ENCODE results near the gene RFX8. TPM values are rescaled to one million over a fixed set of nuclear protein-coding genes. Genes with fewer than 3 reads are reported as not detected.

Gene RFX8
- total and polyA plus RNA-seq, 9 of the 15 experiments (the other 6 are each of a cell fraction or from before 2014, with no cell fraction given), result not detected

DNA sequence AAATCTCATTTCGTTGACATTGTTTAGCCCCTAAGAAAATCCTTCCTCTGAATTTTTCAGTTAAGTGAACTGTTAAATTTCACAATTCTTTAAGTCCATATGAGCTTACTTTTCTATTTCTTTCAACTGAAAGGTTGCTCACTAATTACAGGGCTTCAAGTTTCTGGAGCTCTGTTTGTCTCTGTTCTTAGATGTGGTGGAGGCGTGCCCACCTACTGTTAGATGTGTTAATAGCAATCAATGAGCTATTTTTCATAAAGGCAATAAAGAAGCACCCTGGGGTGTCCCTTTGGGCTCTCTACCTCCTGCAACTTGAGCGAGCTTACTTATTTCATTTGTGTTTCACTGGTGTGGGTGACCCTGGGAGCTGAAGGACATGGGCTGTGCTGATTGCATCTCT, 112.6 kb downstream of the RFX8 start:
- FAIRE-seq (no peak), ATAC-seq (no peak), DNase-seq (ENCODE audit: extremely low read depth in 1 of 4, low spot score in 3 of 4) (no peak)
- ChIA-PET POLR2A (interaction anchor here (0.6 to 1.3 kb wide), 4 partner anchors 9 to 745 kb away, joined by 3 to 4 read pairs (median 3); no protein-coding TSS in a partner anchor), CTCF (ENCODE audit: low intra/inter-chr PET ratio) (no interaction called here)
- H3K79me2 ChIP-seq (ENCODE audit: control insufficient read depth, insufficient read depth, low read length), result no peaks in the 10 kb centered on the region
- H3K9ac ChIP-seq (ENCODE audit: insufficient read depth in 1 of 2, low read depth in 2 of 2, low read length in 2 of 2), result no peak overlapping the region
- H2AFZ ChIP-seq (ENCODE audit: low read depth, low read length), result no peak overlapping the region
- H3K9me3 ChIP-seq (replicated peaks; ENCODE audit: control insufficient read depth, insufficient read depth, low read depth, low read length), result no peaks in the 10 kb centered on the region
- intact Hi-C loops (cut with micrococcal nuclease) (no loop called here), in situ Hi-C loops (cut with MboI) (no loop called here)
- H3K27ac ChIP-seq (ENCODE audit: extremely low read depth, low read depth, low read length), result no peak overlapping the region
- H3K4me3 ChIP-seq, result no peak overlapping the region
- no peak overlapping the region for H3K4me2 ChIP-seq (ENCODE audit: insufficient read depth, low read length)
- no peaks in the 10 kb centered on the region for H3K36me3 ChIP-seq (ENCODE audit: control insufficient read depth, insufficient read depth, low read length)
- TF ChIP-seq, protein P1, sequence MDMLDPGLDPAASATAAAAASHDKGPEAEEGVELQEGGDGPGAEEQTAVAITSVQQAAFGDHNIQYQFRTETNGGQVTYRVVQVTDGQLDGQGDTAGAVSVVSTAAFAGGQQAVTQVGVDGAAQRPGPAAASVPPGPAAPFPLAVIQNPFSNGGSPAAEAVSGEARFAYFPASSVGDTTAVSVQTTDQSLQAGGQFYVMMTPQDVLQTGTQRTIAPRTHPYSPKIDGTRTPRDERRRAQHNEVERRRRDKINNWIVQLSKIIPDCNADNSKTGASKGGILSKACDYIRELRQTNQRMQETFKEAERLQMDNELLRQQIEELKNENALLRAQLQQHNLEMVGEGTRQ (CRISPR knock-in tag; IDR thresholded peaks at IDR 0.05), result no peak
- TF ChIP-seq GATA2 (CRISPR knock-in tag; IDR thresholded peaks at IDR 0.05), result no peak
- TF ChIP-seq, protein P2, sequence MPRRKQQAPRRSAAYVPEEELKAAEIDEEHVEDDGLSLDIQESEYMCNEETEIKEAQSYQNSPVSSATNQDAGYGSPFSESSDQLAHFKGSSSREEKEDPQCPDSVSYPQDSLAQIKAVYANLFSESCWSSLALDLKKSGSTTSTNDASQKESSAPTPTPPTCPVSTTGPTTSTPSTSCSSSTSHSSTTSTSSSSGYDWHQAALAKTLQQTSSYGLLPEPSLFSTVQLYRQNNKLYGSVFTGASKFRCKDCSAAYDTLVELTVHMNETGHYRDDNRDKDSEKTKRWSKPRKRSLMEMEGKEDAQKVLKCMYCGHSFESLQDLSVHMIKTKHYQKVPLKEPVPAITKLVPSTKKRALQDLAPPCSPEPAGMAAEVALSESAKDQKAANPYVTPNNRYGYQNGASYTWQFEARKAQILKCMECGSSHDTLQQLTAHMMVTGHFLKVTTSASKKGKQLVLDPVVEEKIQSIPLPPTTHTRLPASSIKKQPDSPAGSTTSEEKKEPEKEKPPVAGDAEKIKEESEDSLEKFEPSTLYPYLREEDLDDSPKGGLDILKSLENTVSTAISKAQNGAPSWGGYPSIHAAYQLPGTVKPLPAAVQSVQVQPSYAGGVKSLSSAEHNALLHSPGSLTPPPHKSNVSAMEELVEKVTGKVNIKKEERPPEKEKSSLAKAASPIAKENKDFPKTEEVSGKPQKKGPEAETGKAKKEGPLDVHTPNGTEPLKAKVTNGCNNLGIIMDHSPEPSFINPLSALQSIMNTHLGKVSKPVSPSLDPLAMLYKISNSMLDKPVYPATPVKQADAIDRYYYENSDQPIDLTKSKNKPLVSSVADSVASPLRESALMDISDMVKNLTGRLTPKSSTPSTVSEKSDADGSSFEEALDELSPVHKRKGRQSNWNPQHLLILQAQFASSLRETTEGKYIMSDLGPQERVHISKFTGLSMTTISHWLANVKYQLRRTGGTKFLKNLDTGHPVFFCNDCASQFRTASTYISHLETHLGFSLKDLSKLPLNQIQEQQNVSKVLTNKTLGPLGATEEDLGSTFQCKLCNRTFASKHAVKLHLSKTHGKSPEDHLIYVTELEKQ (CRISPR knock-in tag; IDR thresholded peaks at IDR 0.05), result no peak
- TF ChIP-seq TEAD1 (CRISPR knock-in tag; IDR thresholded peaks at IDR 0.05), result no peak
- TF ChIP-seq ZFP36 (IDR thresholded peaks at IDR 0.05; ENCODE audit: low read depth, low read length, partially characterized antibody), result no peak
- no peak for TF ChIP-seq NFE2L1 (tag; IDR thresholded peaks at IDR 0.05; ENCODE audit: borderline replicate concordance, low read depth)
- no peaks in the 10 kb centered on the region for H3K9me1 ChIP-seq (ENCODE audit: control insufficient read depth, insufficient read depth, low read length)
- no peaks in the 10 kb centered on the region for H3K4me1 ChIP-seq (replicated peaks in 1 of 2; ENCODE audit: control insufficient read depth in 2 of 2, insufficient read depth in 2 of 2, low read length in 2 of 2)
- 0% methylated on average over 3 of the region's 3 CpGs for WGBS (ENCODE audit: insufficient coverage, low coverage, missing lambda C conversion rate)
- H4K20me1 ChIP-seq (replicated peaks; ENCODE audit: control insufficient read depth, insufficient read depth, low read length), result no peaks in the 10 kb centered on the region
- no TSS peak for BruUV-seq (replicated peaks)
- H3K27me3 ChIP-seq (ENCODE audit: control insufficient read depth in 2 of 2, insufficient read depth in 2 of 2, low read length in 2 of 2), result peaks cover 13 to 34% of the 10 kb centered on the region in 2 experiments

All from K562 (cell line).